OCI-LY1 (cell line): ENCODE data around the gene PRKCE.

Experiments used
- CTCF ChIP-seq: fragments of 200-600 bp; sonication (generic), shearing (Covaris generic); IDR thresholded peaks from 2 replicates; pipeline ENCODE4 v1.5.1; 2017; ENCODE audit warnings: mild to moderate bottlenecking, antibody characterized with exemption, low read length, moderate library complexity, mixed read lengths
- EZH2 ChIP-seq: fragments of 200-600 bp; sonication (generic), shearing (Covaris generic); IDR thresholded peaks from 2 replicates; pipeline ENCODE4 v1.8.0; 2017; ENCODE audit warnings: borderline replicate concordance, mixed run types, mild to moderate bottlenecking, antibody characterized with exemption, low read length, moderate library complexity, mixed read lengths

GRCh38 chr2:45692566-45692965 is 41.1 kb downstream of the PRKCE start:
- TF ChIP-seq EZH2 (no peak), CTCF (no peak)
